WTC11 (cell line): Measurements from ENCODE around the gene ATP13A4.

Source experiments
- ATF6 ChIP-seq: sonication (generic); formaldehyde crosslinking; IDR thresholded peaks from 2 replicates; pipeline ENCODE4 v1.8.1; 2023; ENCODE audit warnings: mild to moderate bottlenecking, missing genetic modification reagents
- CTCF ChIP-seq: fragments of 200-600 bp; IDR thresholded peaks from 2 replicates; pipeline ENCODE4 v1.8.0; 2022; ENCODE audit warnings: antibody characterized with exemption
- PRDM15 ChIP-seq: sonication (generic); formaldehyde crosslinking; IDR thresholded peaks from 2 replicates; pipeline ENCODE4 v1.8.0; 2022; ENCODE audit warnings: missing genetic modification reagents
- USF2 ChIP-seq: sonication (generic); formaldehyde crosslinking; IDR thresholded peaks from 2 replicates; pipeline ENCODE4 v1.8.1; 2023; ENCODE audit warnings: mild to moderate bottlenecking, missing genetic modification reagents, moderate library complexity
- ZSCAN18 ChIP-seq: fragments of 250-450 bp; sonication (Bioruptor Pico); IDR thresholded peaks from 2 replicates; pipeline ENCODE4 v2.1.2; 2022; ENCODE audit warnings: mild to moderate bottlenecking, moderate library complexity

- TF ChIP-seq CTCF = no peak
- no peak for TF ChIP-seq PRDM15 (CRISPR knock-in tag)
- no peak for TF ChIP-seq USF2 (CRISPR knock-in tag)
- no peak for TF ChIP-seq ZSCAN18
- no peak for TF ChIP-seq ATF6
These were observed 9.3 kb upstream of the ATP13A4 start for GRCh38 chr3:193564012-193564411.
